Testis (tissue), 2 donors: Measurements from ENCODE around the gene WSB1.

Experiments
- CTCF ChIP-seq, 3 experiments: fragments of 450-650 bp in 2 of 3; fragments of 200-600 bp in 1 of 3; sonication (generic) in 1 of 3; IDR thresholded peaks; one replicate each; pipeline ENCODE4 v1.5.1; 2016 to 2019; ENCODE audit warnings: antibody characterized with exemption in 3 of 3, mild to moderate bottlenecking in 2 of 3, moderate library complexity in 1 of 3
- POLR2A ChIP-seq: fragments of 450-650 bp; IDR thresholded peaks from one replicate; pipeline ENCODE4 v1.6.1; 2017; ENCODE audit warnings: antibody characterized with exemption, mild to moderate bottlenecking, moderate library complexity

DNA sequence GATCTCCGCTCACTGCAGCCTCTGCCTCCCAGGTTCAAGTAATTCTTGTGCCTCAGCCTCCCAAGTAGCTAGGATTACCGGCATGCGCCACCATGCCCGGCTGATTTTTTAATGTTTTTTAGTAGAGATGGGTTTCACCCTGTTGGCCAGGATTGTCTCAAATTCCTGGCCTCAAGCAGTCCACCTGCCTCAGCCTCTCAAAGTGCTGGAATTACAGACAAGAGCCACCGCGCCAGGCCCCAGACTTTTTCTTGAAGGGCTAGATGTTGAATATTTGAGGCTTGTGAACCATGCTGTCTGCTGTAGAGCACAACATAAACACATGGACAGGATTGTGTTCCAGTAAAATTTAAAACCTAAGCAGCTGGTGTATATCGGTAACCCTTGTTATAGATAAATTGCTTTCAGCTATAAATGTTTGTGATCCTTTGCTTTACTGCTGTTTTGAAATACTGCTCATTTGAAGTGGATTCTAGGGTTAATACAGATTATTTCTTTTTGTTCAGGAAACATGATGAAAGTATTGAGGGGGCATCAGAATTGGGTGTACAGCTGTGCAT lies 12.4 kb downstream of the WSB1 start:
- TF ChIP-seq CTCF (IDR thresholded peaks at IDR 0.05) = no peak
- TF ChIP-seq POLR2A = no peak
